ENCODE data around the gene NSUN5.
"Not testable (repeated sequence)": the region's sequence is repeated elsewhere in the genome, so short reads cannot be mapped to it uniquely, and the experiment has no call there.

The NSUN5 gene

GRCh38 chr7:73308665-73309214 lies at the start of gene NSUN5:
TSS of gene NSUN5 (minus strand) at chr7:73308826. CDS start at chr7:73308790, 36 bp downstream.
- peak; percentile 81 to 87 for DNase-seq (ENCODE audit: low read depth in 2 of 2)

- DNase-seq (ENCODE audit: low read depth in 2 of 2): no peak
These were observed 47.5 kb upstream of the NSUN5 start for GRCh38 chr7:73356159-73356558.

GRCh38 chr7:73354821-73355220 lies 46.2 kb upstream of the NSUN5 start:
- DNase-seq (ENCODE audit: low read depth in 2 of 2): no peak

- no peak for DNase-seq (ENCODE audit: low read depth in 2 of 2)
These were observed 45.6 kb upstream of the NSUN5 start for GRCh38 chr7:73354196-73354595.

- no peak for DNase-seq (ENCODE audit: low read depth in 2 of 2)
These were observed 44.6 kb upstream of the NSUN5 start for GRCh38 chr7:73353243-73353642.

- DNase-seq (ENCODE audit: low read depth in 2 of 2): no peak
These were observed 44.2 kb upstream of the NSUN5 start for GRCh38 chr7:73352784-73353183.

GRCh38 chr7:73351447-73352167 lies 43.0 kb upstream of the NSUN5 start:
- no peak for DNase-seq (ENCODE audit: low read depth in 2 of 2)

- DNase-seq (ENCODE audit: low read depth in 2 of 2): no peak
These were observed 41.9 kb upstream of the NSUN5 start for GRCh38 chr7:73350306-73351068.

GRCh38 chr7:73349763-73350162 lies 41.1 kb upstream of the NSUN5 start:
- no peak for DNase-seq (ENCODE audit: low read depth in 2 of 2)

GRCh38 chr7:73345951-73346350 lies 37.3 kb upstream of the NSUN5 start:
- no peak for DNase-seq (ENCODE audit: low read depth in 2 of 2)

- DNase-seq (ENCODE audit: low read depth in 2 of 2): no peak
These were observed 36.9 kb upstream of the NSUN5 start for GRCh38 chr7:73345538-73345937.

- no peak for DNase-seq (ENCODE audit: low read depth in 2 of 2)
These were observed 35.2 kb upstream of the NSUN5 start for GRCh38 chr7:73343671-73344380.

GRCh38 chr7:73342645-73343044 lies 34.0 kb upstream of the NSUN5 start:
- DNase-seq (ENCODE audit: low read depth in 2 of 2): no peak

- DNase-seq (ENCODE audit: low read depth in 2 of 2): no peak
These were observed 33.3 kb upstream of the NSUN5 start for GRCh38 chr7:73341877-73342276.

- no peak for DNase-seq (ENCODE audit: low read depth in 2 of 2)
These were observed 31.9 kb upstream of the NSUN5 start for GRCh38 chr7:73340514-73340913.

- no peak for DNase-seq (ENCODE audit: low read depth in 2 of 2)
These were observed 29.7 kb upstream of the NSUN5 start for GRCh38 chr7:73338321-73338720.

GRCh38 chr7:73332447-73332846 lies 23.8 kb upstream of the NSUN5 start:
- DNase-seq (ENCODE audit: low read depth in 2 of 2): no peak

- no peak for DNase-seq (ENCODE audit: low read depth in 2 of 2)
These were observed 22.1 kb upstream of the NSUN5 start for GRCh38 chr7:73330772-73331171.

GRCh38 chr7:73329861-73330581 lies 21.4 kb upstream of the NSUN5 start:
- no peak for DNase-seq (ENCODE audit: low read depth in 2 of 2)

- DNase-seq (ENCODE audit: low read depth in 2 of 2): no peak
These were observed 20.1 kb upstream of the NSUN5 start for GRCh38 chr7:73328696-73329095.

- DNase-seq (ENCODE audit: low read depth in 2 of 2): not testable (repeated sequence)
These were observed 19.3 kb upstream of the NSUN5 start, which contains the start of the genes FKBP6 and TRIM50 for GRCh38 chr7:73327922-73328321. TSS of gene FKBP6 (plus strand) at chr7:73328161. CDS start at chr7:73328429, 268 bp downstream. TSS of gene TRIM50 (minus strand) at chr7:73328082. CDS start at chr7:73324787, 3,295 bp downstream.

Data from stimulated activated CD4-positive, alpha-beta T cell treated with anti-CD3 and anti-CD28 coated beads, Interleukin-12 subunit alpha, Interleukin-12 subunit beta, amount 100 ng/mL, for 24 hours (primary cell).